NCI-H524 treated with DMSO at 0.1 percent for 48 hours (cell line): ENCODE measurements around the gene TANGO2.
A peak's percentile ranks its signal among the peaks of the same experiment; 100 is the strongest.

ENCODE experiments used
- DNase-seq: peaks from one replicate; lab custom pipeline; 2025; lab: John Stamatoyannopoulos, UW

The TANGO2 gene

GRCh38 chr22:20012741-20013331 lies 8.1 kb upstream of the TANGO2 start:
- no peak for DNase-seq

GRCh38 chr22:20013382-20013871 lies 7.5 kb upstream of the TANGO2 start:
- no peak for DNase-seq

GRCh38 chr22:20014526-20015186 lies 6.3 kb upstream of the TANGO2 start:
- no peak for DNase-seq

GRCh38 chr22:20015187-20015625 lies 5.7 kb upstream of the TANGO2 start:
- no peak for DNase-seq

GRCh38 chr22:20015971-20016733 lies 4.8 kb upstream of the TANGO2 start:
- DNase-seq, result no peak

GRCh38 chr22:20016734-20017621 lies 3.9 kb upstream of the TANGO2 start, which contains the start of gene ARVCF:
ARVCF (minus strand) TSS chr22:20016823; CDS start chr22:19990794, 26,029 bp downstream.
- DNase-seq, result peak; percentile 56

- no peak for DNase-seq
These were observed 3.3 kb upstream of the TANGO2 start for GRCh38 chr22:20017622-20017958.

- DNase-seq, result no peak
These were observed 2.9 kb upstream of the TANGO2 start for GRCh38 chr22:20018001-20018400.

- no peak for DNase-seq
These were observed 1.0 kb upstream of the TANGO2 start for GRCh38 chr22:20019661-20020532.

- no peak for DNase-seq
These were observed 579 bp downstream of the TANGO2 start for GRCh38 chr22:20021196-20022181.

GRCh38 chr22:20022231-20022977 lies 1.5 kb downstream of the TANGO2 start:
- no peak for DNase-seq

- no peak for DNase-seq
These were observed 2.2 kb downstream of the TANGO2 start for GRCh38 chr22:20022978-20023613.

- peak; percentile 30 for DNase-seq
These were observed 3.3 kb downstream of the TANGO2 start for GRCh38 chr22:20024225-20024624.

- no peak for DNase-seq
These were observed 3.9 kb downstream of the TANGO2 start for GRCh38 chr22:20024650-20025397.

- DNase-seq, result no peak
These were observed 4.7 kb downstream of the TANGO2 start for GRCh38 chr22:20025401-20026203.

GRCh38 chr22:20026204-20026908 lies 5.4 kb downstream of the TANGO2 start:
- no peak for DNase-seq
